AG09319 (cell line): ENCODE results near the gene TULP1.
A peak's percentile ranks its signal among the peaks of the same experiment; 100 is the strongest.

Source experiments
- DNase-seq: peaks from one replicate; pipeline ENCODE4 v3.0.0-alpha.2; 2010; ENCODE audit warnings: low read depth; ENCODE audit errors: extremely low read depth
- CTCF ChIP-seq: IDR thresholded peaks from 2 replicates; pipeline ENCODE4 v1.5.1; 2011; ENCODE audit warnings: low read depth, mild to moderate bottlenecking, inconsistent platforms, low read length, moderate library complexity

TULP1 gene

DNA sequence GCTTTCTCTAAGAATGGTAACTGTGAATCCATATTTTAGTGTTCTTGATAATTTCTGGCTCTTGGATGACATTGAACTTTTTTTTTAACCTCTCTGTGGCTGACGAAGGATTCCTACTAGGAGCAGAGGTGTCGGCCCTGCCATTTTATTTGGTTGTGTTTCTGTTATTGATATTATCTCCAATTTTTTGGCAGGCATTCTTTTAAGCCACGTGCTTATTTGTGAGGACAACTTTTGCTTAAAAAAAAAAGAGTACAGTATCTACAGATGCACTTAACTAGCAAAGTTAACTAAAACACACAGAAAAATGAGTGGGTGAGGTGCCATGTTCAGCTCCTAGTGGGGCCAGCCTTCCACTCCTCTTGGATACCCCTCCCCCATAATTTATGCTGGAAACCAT lies 59.5 kb downstream of the TULP1 start:
- no peak for TF ChIP-seq CTCF
- DNase-seq: no peak

DNA sequence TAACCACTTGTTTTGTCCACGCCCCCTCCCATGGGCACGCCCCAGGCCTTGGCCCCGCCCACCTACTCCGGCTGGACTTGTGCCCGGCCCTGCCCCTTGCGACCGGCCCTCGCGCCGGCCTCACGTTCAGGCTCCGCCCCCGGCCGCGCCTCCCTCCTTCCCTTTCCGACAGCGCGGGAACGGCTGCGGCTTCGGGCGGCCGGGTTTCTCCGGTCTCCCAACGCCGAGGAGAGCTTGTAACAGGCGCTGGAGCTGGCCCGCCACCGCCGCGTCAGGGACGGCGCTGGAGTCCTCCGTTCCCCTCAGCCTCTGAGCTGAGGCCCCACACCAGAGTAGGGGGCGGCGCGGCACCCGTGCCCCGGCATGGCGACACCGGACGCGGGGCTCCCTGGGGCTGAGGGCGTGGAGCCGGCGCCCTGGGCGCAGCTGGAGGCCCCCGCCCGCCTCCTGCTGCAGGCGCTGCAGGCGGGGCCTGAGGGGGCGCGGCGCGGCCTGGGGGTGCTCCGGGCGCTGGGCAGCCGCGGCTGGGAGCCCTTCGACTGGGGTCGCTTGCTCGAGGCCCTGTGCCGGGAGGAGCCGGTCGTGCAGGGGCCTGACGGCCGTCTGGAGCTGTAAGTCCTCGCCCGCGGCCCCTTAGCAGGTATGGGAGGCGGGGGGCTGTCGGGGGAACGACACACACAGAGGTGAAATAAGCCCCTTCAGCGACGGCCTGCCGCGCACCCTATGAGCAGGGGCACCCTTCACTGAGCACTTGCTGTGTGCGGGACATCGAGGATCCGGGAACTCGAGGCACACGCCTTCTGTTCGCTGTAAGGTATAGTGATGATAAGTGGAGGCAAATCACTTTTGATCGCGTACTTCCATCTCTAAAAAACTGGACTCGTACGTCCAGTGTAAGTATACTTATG lies 60.3 kb downstream of the TULP1 start, which contains the start of gene FANCE:
Gene FANCE (plus strand): TSS at position 156 of the 908 bp plus-strand sequence. CDS start 208 bp downstream, at position 364.
- TF ChIP-seq CTCF: no peak
- DNase-seq: peak; percentile 77

GRCh38 chr6:35451354-35452182 lies 61.1 kb downstream of the TULP1 start:
- DNase-seq: no peak

DNA sequence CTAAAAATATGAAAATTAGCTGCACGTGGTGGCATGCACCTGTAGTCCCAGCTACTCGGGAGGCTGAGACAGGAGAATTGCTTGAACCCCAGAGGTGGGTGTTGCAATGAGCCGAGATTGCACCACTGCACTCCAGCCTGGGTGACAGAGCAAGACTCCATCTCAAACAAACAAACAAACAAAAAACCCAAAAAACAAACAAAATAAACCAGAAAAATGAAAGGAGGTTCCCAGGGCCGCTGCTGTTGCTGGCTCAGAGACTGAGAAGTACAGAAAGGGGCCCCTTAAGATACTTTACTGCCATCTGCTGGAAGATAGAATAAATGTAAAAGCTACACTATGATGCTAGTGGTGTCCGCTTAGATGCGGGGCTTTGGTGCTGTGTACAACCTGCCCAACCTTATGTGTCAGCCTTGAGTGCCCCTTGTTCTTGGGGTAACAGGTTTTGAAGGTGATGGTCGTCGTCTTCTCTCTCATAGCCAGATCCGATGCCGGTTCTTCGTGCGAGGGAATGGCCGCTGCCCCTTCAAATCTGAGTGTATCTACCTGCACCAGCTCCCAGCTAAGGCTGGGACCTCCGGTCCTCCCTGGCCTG lies 63.3 kb downstream of the TULP1 start:
- peak; percentile 45 for DNase-seq
- peak; percentile 60 for TF ChIP-seq CTCF

More at GRCh38 chr6:35451354-35452182, 61.1 kb downstream of the TULP1 start:
- TF ChIP-seq CTCF: no peak

DNA sequence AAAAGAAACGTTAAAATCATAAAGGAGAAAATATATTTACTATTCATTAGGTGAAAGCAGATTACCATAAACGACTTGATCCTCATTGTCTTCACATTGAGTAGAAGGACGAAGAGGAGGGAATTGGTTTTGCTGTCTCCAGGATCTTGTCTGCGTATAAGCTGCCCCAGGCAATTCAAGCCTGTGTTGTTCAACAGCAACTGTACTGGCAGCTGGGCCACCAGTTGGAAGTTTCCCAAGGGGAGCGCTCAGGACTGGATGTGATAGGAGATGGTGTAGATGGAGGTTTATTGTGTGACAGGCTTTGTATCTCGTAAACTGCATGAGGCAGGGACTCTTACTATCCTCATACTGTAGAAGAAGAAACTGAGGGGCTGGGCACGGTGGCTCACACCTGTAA lies 64.5 kb downstream of the TULP1 start:
- no peak for DNase-seq
- no peak for TF ChIP-seq CTCF
